Osteoblast (primary cell): ENCODE data around the gene FIP1L1. TPM values are rescaled to one million over a fixed set of nuclear protein-coding genes. Genes with fewer than 3 reads are reported as not detected.
A peak's percentile ranks its signal among the peaks of the same experiment; 100 is the strongest.

Source experiments
- DNase-seq: peaks from one replicate; pipeline ENCODE4 v3.0.0; 2011; ENCODE audit warnings: low spot score, mixed read lengths; ENCODE audit not compliant: insufficient read length; ENCODE audit errors: missing footprints
- H2AFZ ChIP-seq: 2 replicates; pipeline ENCODE4 v1.6.0; 2011; ENCODE audit warnings: mild to moderate bottlenecking, low read length
- H3K27ac ChIP-seq: 2 replicates; pipeline ENCODE4 v1.5.1; 2011; ENCODE audit warnings: mild to moderate bottlenecking, low read depth, low read length, moderate library complexity
- H3K27me3 ChIP-seq: 2 replicates; pipeline ENCODE4 v1.6.0; 2012; ENCODE audit warnings: mild to moderate bottlenecking, control low read depth, inconsistent platforms, low read length, moderate library complexity; ENCODE audit not compliant: insufficient read depth
- H3K36me3 ChIP-seq: 2 replicates; pipeline ENCODE4 v1.5.1; 2011; ENCODE audit warnings: mild to moderate bottlenecking, low read length, control low read depth, moderate library complexity; ENCODE audit not compliant: insufficient read depth
- H3K4me1 ChIP-seq: 2 replicates; pipeline ENCODE4 v1.5.1; 2011; ENCODE audit warnings: mild to moderate bottlenecking, low read length, control low read depth, moderate library complexity; ENCODE audit not compliant: insufficient read depth
- H3K4me2 ChIP-seq: 2 replicates; pipeline ENCODE4 v1.6.0; 2011; ENCODE audit warnings: mild to moderate bottlenecking, low read length; ENCODE audit not compliant: insufficient read depth
- H3K4me3 ChIP-seq: fragments of 200-600 bp; sonication (generic); 3 replicates; pipeline ENCODE4 v1.5.1; 2012; ENCODE audit warnings: mild to moderate bottlenecking, low read length, inconsistent platforms; ENCODE audit not compliant: insufficient read depth
- H3K79me2 ChIP-seq: 2 replicates; pipeline ENCODE4 v1.6.0; 2012; ENCODE audit warnings: mild to moderate bottlenecking, low read length, control low read depth, inconsistent platforms; ENCODE audit not compliant: insufficient read depth
- H3K9me3 ChIP-seq: 2 replicates; pipeline ENCODE4 v1.5.1; 2011; ENCODE audit warnings: low read depth, low read length, control low read depth
- H4K20me1 ChIP-seq: 2 replicates; pipeline ENCODE4 v1.6.0; 2012; ENCODE audit warnings: mild to moderate bottlenecking, low read length, control low read depth; ENCODE audit not compliant: insufficient read depth
- total RNA-seq: library from RNA; depleted of rRNA; stranded (reverse); fragments of >200 nt; gene quantifications from 2 replicates; pipeline ENCODE4 v1.2.3, GENCODE V29; 2012
- TF ChIP-seq, protein P1 (sequence below): IDR thresholded peaks from 2 replicates; pipeline ENCODE4 v1.5.1; 2011; ENCODE audit warnings: mild to moderate bottlenecking, low read depth, low read length, moderate library complexity; ENCODE audit errors: extremely low read depth

The FIP1L1 gene
- total RNA-seq, 1 donor, result 78.2 TPM

DNA sequence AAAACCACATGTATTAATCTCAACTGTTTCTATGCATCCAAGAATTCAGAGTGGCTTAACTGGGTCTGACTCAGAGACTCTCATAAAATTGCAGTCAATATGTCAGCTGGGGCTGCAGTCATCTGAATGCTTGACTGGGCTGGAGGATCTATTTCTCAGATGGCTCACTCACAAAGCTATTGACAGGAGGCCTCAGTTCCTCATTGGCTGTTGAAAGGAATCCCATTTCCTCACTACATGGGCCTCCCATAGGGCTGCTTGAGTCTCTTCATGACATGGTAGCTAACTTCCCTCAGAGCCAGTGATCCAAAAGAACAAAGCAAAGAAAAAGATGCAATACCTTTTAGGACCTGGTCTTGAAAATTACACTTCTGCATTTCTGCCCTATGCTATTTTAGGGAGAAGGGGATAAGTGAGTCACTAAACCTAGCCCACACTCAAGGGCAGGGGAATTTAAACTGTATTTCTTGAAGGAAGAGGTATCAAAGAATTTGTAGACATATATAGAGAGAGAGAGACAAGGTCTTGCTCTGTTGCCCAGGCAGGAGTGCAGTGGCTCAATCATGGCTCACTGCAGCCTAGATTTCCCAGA is 21.4 kb upstream of the FIP1L1 start:
- no peaks in the 10 kb centered on the region for H3K27me3 ChIP-seq
- peaks cover 70% of the 10 kb centered on the region for H3K79me2 ChIP-seq
- H3K36me3 ChIP-seq, result peaks cover 15% of the 10 kb centered on the region
- no peak for DNase-seq
- H4K20me1 ChIP-seq, result no peaks in the 10 kb centered on the region
- no peaks in the 10 kb centered on the region for H3K9me3 ChIP-seq
- H3K4me2 ChIP-seq, result no peak overlapping the region
- no peak overlapping the region for H2AFZ ChIP-seq
- no peak overlapping the region for H3K27ac ChIP-seq
- peaks cover 13% of the 10 kb centered on the region for H3K4me1 ChIP-seq
- H3K4me3 ChIP-seq, result no peak overlapping the region
- TF ChIP-seq, protein P1, sequence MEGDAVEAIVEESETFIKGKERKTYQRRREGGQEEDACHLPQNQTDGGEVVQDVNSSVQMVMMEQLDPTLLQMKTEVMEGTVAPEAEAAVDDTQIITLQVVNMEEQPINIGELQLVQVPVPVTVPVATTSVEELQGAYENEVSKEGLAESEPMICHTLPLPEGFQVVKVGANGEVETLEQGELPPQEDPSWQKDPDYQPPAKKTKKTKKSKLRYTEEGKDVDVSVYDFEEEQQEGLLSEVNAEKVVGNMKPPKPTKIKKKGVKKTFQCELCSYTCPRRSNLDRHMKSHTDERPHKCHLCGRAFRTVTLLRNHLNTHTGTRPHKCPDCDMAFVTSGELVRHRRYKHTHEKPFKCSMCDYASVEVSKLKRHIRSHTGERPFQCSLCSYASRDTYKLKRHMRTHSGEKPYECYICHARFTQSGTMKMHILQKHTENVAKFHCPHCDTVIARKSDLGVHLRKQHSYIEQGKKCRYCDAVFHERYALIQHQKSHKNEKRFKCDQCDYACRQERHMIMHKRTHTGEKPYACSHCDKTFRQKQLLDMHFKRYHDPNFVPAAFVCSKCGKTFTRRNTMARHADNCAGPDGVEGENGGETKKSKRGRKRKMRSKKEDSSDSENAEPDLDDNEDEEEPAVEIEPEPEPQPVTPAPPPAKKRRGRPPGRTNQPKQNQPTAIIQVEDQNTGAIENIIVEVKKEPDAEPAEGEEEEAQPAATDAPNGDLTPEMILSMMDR, result no peak

DNA sequence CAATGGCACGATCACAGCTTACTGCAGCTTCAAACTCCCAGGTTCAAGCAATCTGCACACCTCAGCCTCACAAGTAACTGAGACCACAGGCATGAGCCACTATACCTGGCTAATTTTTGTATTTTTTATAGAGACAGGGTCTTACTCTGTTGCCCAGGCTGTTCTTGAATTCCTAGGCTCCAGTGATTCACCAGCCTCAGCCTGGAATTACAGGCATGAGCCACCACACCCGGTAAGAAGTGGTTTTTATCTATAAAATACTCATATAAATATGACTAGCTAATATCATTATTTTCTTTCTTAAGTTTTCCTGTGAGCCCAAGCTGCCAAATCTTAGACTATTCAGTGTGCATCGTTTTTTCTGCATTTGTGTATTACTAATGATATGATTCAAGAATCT is 16.0 kb upstream of the FIP1L1 start:
- Histone ChIP-seq H3K27ac (no peak overlapping the region), H3K27me3 (no peaks in the 10 kb centered on the region), H3K36me3 (no peaks in the 10 kb centered on the region), H2AFZ (no peak overlapping the region), H3K4me2 (peak overlapping the region; percentile 83), H3K79me2 (peaks cover 85% of the 10 kb centered on the region), H4K20me1 (no peaks in the 10 kb centered on the region), H3K9me3 (no peaks in the 10 kb centered on the region), H3K4me3 (no peak overlapping the region), H3K4me1 (peaks cover 35% of the 10 kb centered on the region)
- no peak for DNase-seq
- TF ChIP-seq, protein P1, result no peak

DNA sequence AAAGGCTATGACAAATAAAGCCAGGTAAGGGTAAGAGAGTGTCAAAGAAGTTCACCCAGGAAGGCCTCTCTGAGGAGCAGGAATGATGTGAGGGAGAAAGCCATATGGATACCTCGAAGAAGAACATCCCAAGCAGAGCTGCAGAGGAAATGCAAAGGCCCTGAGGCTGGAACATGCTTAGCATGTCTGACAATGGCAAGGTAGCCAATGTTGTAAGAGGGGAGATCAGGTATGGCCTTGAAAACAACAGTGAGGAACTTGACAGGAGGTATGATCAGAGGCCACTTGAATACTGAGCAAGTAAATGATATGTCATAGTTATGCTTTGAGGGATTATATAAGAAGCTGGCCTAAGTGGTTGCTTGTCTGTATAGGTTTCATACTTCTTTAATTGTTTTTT is 15.3 kb upstream of the FIP1L1 start:
- peaks cover 35% of the 10 kb centered on the region for H3K4me1 ChIP-seq
- H3K4me2 ChIP-seq, result peak overlapping the region; percentile 83
- TF ChIP-seq, protein P1, result no peak
- no peaks in the 10 kb centered on the region for H3K36me3 ChIP-seq
- no peaks in the 10 kb centered on the region for H3K27me3 ChIP-seq
- H3K4me3 ChIP-seq, result peak overlapping the region; percentile 24
- H3K27ac ChIP-seq, result no peak overlapping the region
- no peak for DNase-seq
- no peaks in the 10 kb centered on the region for H4K20me1 ChIP-seq
- peaks cover 85% of the 10 kb centered on the region for H3K79me2 ChIP-seq
- no peak overlapping the region for H2AFZ ChIP-seq
- no peaks in the 10 kb centered on the region for H3K9me3 ChIP-seq

DNA sequence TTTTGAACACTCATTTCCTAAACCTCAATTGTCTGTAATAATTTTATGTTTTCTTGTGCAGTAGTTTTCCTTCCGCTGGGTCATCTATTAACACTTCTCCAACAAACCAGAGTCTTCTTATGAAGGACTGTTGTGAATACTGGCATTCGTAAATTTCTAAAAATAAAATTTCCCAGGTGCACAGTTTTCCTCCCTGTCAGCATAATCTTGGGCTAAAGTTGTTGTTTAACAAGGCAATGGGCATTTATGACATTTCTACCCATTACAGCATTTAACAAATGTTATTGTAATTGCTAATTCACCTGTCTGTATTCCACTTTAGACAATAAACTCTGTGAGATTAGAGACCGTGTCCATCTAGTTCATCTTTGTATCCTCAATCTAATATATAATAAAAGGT is 12.8 kb upstream of the FIP1L1 start:
- no peaks in the 10 kb centered on the region for H4K20me1 ChIP-seq
- H3K27me3 ChIP-seq, result no peaks in the 10 kb centered on the region
- H3K36me3 ChIP-seq, result no peaks in the 10 kb centered on the region
- H3K4me3 ChIP-seq, result peak overlapping the region; percentile 98
- peaks cover 61% of the 10 kb centered on the region for H3K79me2 ChIP-seq
- peak overlapping the region; percentile 83 for H3K4me2 ChIP-seq
- H2AFZ ChIP-seq, result no peak overlapping the region
- no peak for DNase-seq
- H3K27ac ChIP-seq, result peak overlapping the region; percentile 7
- H3K9me3 ChIP-seq, result no peaks in the 10 kb centered on the region
- TF ChIP-seq, protein P1, result no peak
- H3K4me1 ChIP-seq, result peaks cover 30% of the 10 kb centered on the region
